Uterine smooth muscle cell (primary cell): Measurements from ENCODE around the gene SPTBN1. TPM values are rescaled to one million over a fixed set of nuclear protein-coding genes. Genes with fewer than 3 reads are reported as not detected.

ENCODE experiments used
- total RNA-seq: library from RNA; depleted of rRNA; stranded (reverse); fragments of >200 nt; gene quantifications from 2 replicates; pipeline ENCODE4 v1.2.3, GENCODE V29; 2014

Gene SPTBN1
- 241 and 243 TPM in 2 replicates for total RNA-seq

DNA sequence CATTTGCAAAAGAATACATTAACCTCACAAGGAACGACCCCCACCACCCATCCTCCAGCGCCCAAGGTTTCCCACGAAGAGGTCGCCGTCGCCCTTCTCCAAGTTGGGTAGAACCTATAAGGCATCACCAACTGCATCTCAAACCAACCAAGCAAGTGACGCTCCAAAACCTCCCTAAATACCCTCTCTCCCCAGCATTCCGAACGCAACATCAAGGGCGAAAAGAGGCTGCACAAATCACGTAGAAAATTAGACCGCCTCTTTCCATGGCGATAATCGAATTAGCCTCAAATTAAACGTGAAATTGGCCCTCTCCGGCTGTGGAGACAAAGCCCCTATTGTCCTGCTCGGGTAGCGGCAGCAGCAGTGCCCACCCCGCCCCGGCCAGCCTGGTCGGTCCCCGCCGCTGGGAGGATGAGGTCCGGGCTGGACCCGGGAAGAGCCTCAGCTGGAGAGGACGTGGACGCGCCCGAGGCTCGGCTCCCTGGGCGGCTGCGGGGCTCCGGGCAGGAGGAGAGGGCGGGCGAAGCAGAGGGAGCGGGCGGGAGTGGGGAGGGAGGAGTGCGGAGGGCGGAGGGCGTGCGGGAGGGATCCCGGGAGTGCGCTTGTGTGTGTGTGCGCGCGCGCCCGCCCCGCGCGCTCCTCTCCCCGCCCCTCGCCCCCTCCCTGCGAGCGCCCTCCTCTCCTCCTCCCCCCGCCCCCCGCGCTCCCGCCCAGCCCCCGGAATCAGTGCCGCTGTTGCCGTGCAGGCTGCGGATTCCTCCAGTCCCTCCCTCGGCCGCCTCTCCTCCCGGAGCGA lies at the start of gene SPTBN1:
Gene SPTBN1 (plus strand): TSS at position 765 of the 799 bp plus-strand sequence. CDS start 70,092 bp downstream, outside the sequence.

Other genes starting within 250 kb of the SPTBN1 start
- gene TSPYL6, start 200.1 kb upstream of the SPTBN1 start, total RNA-seq: not detected in 2 replicates